Type B pancreatic cell (in vitro differentiated cells): ENCODE data around the gene FOXL1. TPM values are rescaled to one million over a fixed set of nuclear protein-coding genes. Genes with fewer than 3 reads are reported as not detected.

ENCODE experiments used
- DNase-seq: peaks from one replicate; pipeline ENCODE4 v3.0.0; 2021; ENCODE audit warnings: mixed read lengths; ENCODE audit not compliant: unreplicated experiment; ENCODE audit errors: extremely low spot score
- H3K27ac Mint-ChIP-seq: 2 replicates; pipeline ENCODE4 v1.8.0; 2021; ENCODE audit warnings: mild to moderate bottlenecking, mixed read lengths
- H3K27me3 Mint-ChIP-seq: 2 replicates; pipeline ENCODE4 v1.8.0; 2021; ENCODE audit warnings: mixed read lengths
- H3K36me3 Mint-ChIP-seq: 2 replicates; pipeline ENCODE4 v1.8.0; 2021; ENCODE audit warnings: mixed read lengths
- H3K4me1 Mint-ChIP-seq: one replicate; pipeline ENCODE4 v1.8.0; 2021; ENCODE audit warnings: mixed read lengths; ENCODE audit not compliant: unreplicated experiment
- H3K4me3 Mint-ChIP-seq: 2 replicates; pipeline ENCODE4 v1.8.0; 2021; ENCODE audit warnings: mild to moderate bottlenecking, mixed read lengths
- H3K9me3 Mint-ChIP-seq: 2 replicates; pipeline ENCODE4 v1.8.0; 2021; ENCODE audit warnings: mixed read lengths
- total RNA-seq: library from RNA; stranded (reverse); gene quantifications from 2 replicates; pipeline ENCODE4 v1.2.1, GENCODE V29; 2021; ENCODE audit warnings: low replicate concordance
- TF ChIP-seq, protein P1 (sequence below): fragments of 200-600 bp; sonication (generic); conservative IDR thresholded peaks from 2 replicates; pipeline ENCODE4 v1.5.0; 2021; ENCODE audit warnings: antibody characterized with exemption, mild to moderate bottlenecking

The FOXL1 gene
- total RNA-seq, 1 donor from 2014 or later, result 2.2 TPM

DNA sequence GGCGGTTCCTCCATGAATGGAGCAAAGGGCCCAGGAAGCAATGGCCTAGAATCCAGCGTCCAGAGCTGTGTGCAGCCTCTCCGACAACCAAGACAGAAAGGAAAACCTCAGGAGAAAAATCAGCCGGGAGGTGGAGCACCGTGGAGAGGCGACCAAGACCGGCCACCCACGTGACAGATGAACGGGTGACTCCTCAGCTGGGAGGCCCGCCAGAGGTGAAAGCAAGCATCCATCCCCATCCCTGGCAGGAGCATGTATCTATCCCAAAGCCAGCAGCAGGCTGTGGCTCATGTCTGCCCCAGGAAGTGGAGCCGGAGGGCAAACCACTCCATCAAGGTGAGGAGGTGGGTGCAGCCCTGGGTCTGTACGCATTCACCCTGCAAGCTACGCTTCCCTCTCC lies 52.1 kb downstream of the FOXL1 start:
- Mint-ChIP-seq H3K9me3 (peaks cover 4% of the 10 kb centered on the region), H3K4me1 (peaks cover 21% of the 10 kb centered on the region), H3K4me3 (no peak overlapping the region), H3K27me3 (peaks cover 3% of the 10 kb centered on the region), H3K27ac (no peak overlapping the region), H3K36me3 (no peaks in the 10 kb centered on the region)
- TF ChIP-seq, protein P1, sequence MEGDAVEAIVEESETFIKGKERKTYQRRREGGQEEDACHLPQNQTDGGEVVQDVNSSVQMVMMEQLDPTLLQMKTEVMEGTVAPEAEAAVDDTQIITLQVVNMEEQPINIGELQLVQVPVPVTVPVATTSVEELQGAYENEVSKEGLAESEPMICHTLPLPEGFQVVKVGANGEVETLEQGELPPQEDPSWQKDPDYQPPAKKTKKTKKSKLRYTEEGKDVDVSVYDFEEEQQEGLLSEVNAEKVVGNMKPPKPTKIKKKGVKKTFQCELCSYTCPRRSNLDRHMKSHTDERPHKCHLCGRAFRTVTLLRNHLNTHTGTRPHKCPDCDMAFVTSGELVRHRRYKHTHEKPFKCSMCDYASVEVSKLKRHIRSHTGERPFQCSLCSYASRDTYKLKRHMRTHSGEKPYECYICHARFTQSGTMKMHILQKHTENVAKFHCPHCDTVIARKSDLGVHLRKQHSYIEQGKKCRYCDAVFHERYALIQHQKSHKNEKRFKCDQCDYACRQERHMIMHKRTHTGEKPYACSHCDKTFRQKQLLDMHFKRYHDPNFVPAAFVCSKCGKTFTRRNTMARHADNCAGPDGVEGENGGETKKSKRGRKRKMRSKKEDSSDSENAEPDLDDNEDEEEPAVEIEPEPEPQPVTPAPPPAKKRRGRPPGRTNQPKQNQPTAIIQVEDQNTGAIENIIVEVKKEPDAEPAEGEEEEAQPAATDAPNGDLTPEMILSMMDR, result no peak
- DNase-seq, result no peak

GRCh38 chr16:86631444-86631843 lies 53.1 kb downstream of the FOXL1 start:
- no peak for DNase-seq
- Mint-ChIP-seq H3K4me1 (peaks cover 24% of the 10 kb centered on the region), H3K4me3 (no peak overlapping the region), H3K9me3 (peaks cover 4% of the 10 kb centered on the region), H3K27ac (no peak overlapping the region), H3K36me3 (no peaks in the 10 kb centered on the region), H3K27me3 (peaks cover 10% of the 10 kb centered on the region)
- TF ChIP-seq, protein P1, result no peak

Other genes starting within 250 kb of the FOXL1 start
- 0.48 and 3.4 TPM in 2 replicates for gene FOXF1, start 68.0 kb upstream of the FOXL1 start, total RNA-seq
- gene MTHFSD, start 23.3 kb upstream of the FOXL1 start, total RNA-seq, result 18.2 and 20.2 TPM in 2 replicates
- gene FOXC2, start 11.7 kb upstream of the FOXL1 start, total RNA-seq, result 5.5 and 11.3 TPM in 2 replicates